ENCODE results near the gene MAGEB2.

- TF ChIP-seq CTCF (IDR thresholded peaks at IDR 0.05) (no peak), EZH2 (IDR thresholded peaks at IDR 0.05; ENCODE audit: borderline replicate concordance, insufficient read depth, low read depth, low read length, poor library complexity, severe bottlenecking) (no peak)
Measured at GRCh38 chrX:30212172-30212571, 3.2 kb upstream of the MAGEB2 start.
